K562 (cell line): Measurements from ENCODE around the gene DSCAM. TPM values are rescaled to one million over a fixed set of nuclear protein-coding genes. Genes with fewer than 3 reads are reported as not detected.

Experiments
- ATAC-seq: fragments of 200-7000 bp; cut with Tn5 transposase; 3 replicates; pipeline ENCODE4 v1.9.1; 2020; ENCODE audit warnings: moderate library complexity
- BruUV-seq: library from RNA; stranded (reverse); fragments of 400-500 nt; replicated peaks from 2 replicates; lab custom pipeline; 2021; lab: Mats Ljungman, UMichigan
- CTCF ChIA-PET: fragments of 300-600 bp; formaldehyde crosslinking; extraction: SDS; loops from one replicate; lab custom pipeline; 2021; ENCODE audit warnings: low intra/inter-chr PET ratio; lab: Yijun Ruan, JAX
- POLR2A ChIA-PET: fragments of 300-600, 350-650 bp; sonication (Branson Sonifier 250); formaldehyde crosslinking; extraction: SDS; loops from one replicate; lab custom pipeline; 2021; ENCODE audit warnings: antibody characterized with exemption, inconsistent platforms; lab: Yijun Ruan, JAX
- DNase-seq, 4 experiments: peaks; one replicate each; pipeline versions ENCODE4 v3.0.0 to v3.0.0-alpha.2; 2011 to 2018; ENCODE audit warnings: low spot score in 3 of 4, mixed read lengths in 3 of 4; ENCODE audit errors: extremely low read depth in 1 of 4
- FAIRE-seq: peaks from 2 replicates; lab custom pipeline; 2011; peaks lifted over from hg19 to GRCh38; lab: Jason Lieb, UNC
- H2AFZ ChIP-seq: 2 replicates; pipeline ENCODE4 v1.6.0; 2011; ENCODE audit warnings: low read depth, low read length, control low read depth, inconsistent platforms
- H3K27ac ChIP-seq: fragments of 200-600 bp; 3 replicates; pipeline ENCODE4 v1.8.0; 2011; ENCODE audit warnings: low read depth, mild to moderate bottlenecking, control low read depth, inconsistent platforms, low read length, moderate library complexity, mixed read lengths; ENCODE audit errors: extremely low read depth
- H3K27me3 ChIP-seq, 2 experiments: fragments of 300-600 bp in 1 of 2; 2 replicates in 1 of 2; 3 replicates in 1 of 2; pipeline versions ENCODE4 v1.6.0 to v1.8.0; 2011; ENCODE audit warnings: inconsistent platforms in 2 of 2, low read length in 2 of 2, mild to moderate bottlenecking in 1 of 2, mixed read lengths in 1 of 2, moderate library complexity in 1 of 2; ENCODE audit not compliant: control insufficient read depth in 2 of 2, insufficient read depth in 2 of 2
- H3K36me3 ChIP-seq: fragments of 300-600 bp; 3 replicates; pipeline ENCODE4 v1.8.0; 2011; ENCODE audit warnings: mild to moderate bottlenecking, low read length, inconsistent platforms; ENCODE audit not compliant: control insufficient read depth, insufficient read depth
- H3K4me1 ChIP-seq, 2 experiments: fragments of 200-600 bp in 1 of 2; replicated peaks in 1 of 2; 2 replicates in 1 of 2; 3 replicates in 1 of 2; pipeline versions ENCODE4 v1.5.1 to v1.8.0; 2011; ENCODE audit warnings: inconsistent platforms in 2 of 2, low read length in 2 of 2, mild to moderate bottlenecking in 1 of 2, mixed read lengths in 1 of 2, moderate library complexity in 1 of 2; ENCODE audit not compliant: control insufficient read depth in 2 of 2, insufficient read depth in 2 of 2
- H3K4me2 ChIP-seq: 2 replicates; pipeline ENCODE4 v1.6.1; 2011; ENCODE audit warnings: low read length, control low read depth, inconsistent platforms, mixed read lengths; ENCODE audit not compliant: insufficient read depth
- H3K4me3 ChIP-seq: fragments of 200-600 bp; sonication (generic), shearing (Covaris generic); 2 replicates; pipeline ENCODE4 v1.5.1; 2016; ENCODE audit warnings: control low read depth, inconsistent platforms
- H3K79me2 ChIP-seq: fragments of 200-600 bp; 3 replicates; pipeline ENCODE4 v1.8.0; 2011; ENCODE audit warnings: low read length, inconsistent platforms; ENCODE audit not compliant: control insufficient read depth, insufficient read depth
- H3K9ac ChIP-seq, 2 experiments: 2 replicates each; pipeline versions ENCODE4 v1.6.0 to v1.6.1; 2011; ENCODE audit warnings: low read depth in 2 of 2, low read length in 2 of 2, control low read depth in 1 of 2, inconsistent platforms in 1 of 2, mild to moderate bottlenecking in 1 of 2, mixed read lengths in 1 of 2; ENCODE audit not compliant: insufficient read depth in 1 of 2
- H3K9me1 ChIP-seq: one replicate; pipeline ENCODE4 v1.6.0; 2011; ENCODE audit warnings: inconsistent platforms, mild to moderate bottlenecking, low read length, moderate library complexity; ENCODE audit not compliant: control insufficient read depth, insufficient read depth
- H3K9me3 ChIP-seq: replicated peaks from 2 replicates; pipeline ENCODE4 v1.5.1; 2011; ENCODE audit warnings: low read depth, low read length, inconsistent platforms; ENCODE audit not compliant: control insufficient read depth, insufficient read depth
- H4K20me1 ChIP-seq: replicated peaks from 2 replicates; pipeline ENCODE4 v1.6.1; 2011; ENCODE audit warnings: low read length, inconsistent platforms, mixed read lengths; ENCODE audit not compliant: control insufficient read depth, insufficient read depth
- BMI1 ChIP-seq: fragments of 150-350 bp; IDR thresholded peaks from 2 replicates; pipeline ENCODE4 v1.6.1; 2014; ENCODE audit warnings: low read length
- CBX2 ChIP-seq: fragments of 200-600 bp; sonication (generic); IDR thresholded peaks from one replicate; pipeline ENCODE4 v1.6.1; 2012; ENCODE audit warnings: mild to moderate bottlenecking, low read length, inconsistent platforms; ENCODE audit not compliant: insufficient read depth, poor library complexity, severe bottlenecking
- CEBPG ChIP-seq, 3 experiments: fragments of 200-800 bp in 1 of 3; sonication (Bioruptor generic) in 1 of 3; sonication (generic) in 1 of 3; formaldehyde crosslinking in 1 of 3; IDR thresholded peaks in 2 of 3; conservative IDR thresholded peaks in 1 of 3; 2 replicates each; pipeline versions ENCODE4 v1.6.1 to v1.8.0; 2016 to 2022; ENCODE audit warnings: missing compliant biosample characterization in 2 of 3, missing genetic modification characterization in 2 of 3, mild to moderate bottlenecking in 1 of 3, missing genetic modification reagents in 1 of 3
- ERF ChIP-seq: fragments of 450-650 bp; formaldehyde crosslinking; IDR thresholded peaks from 2 replicates; pipeline ENCODE4 v1.4.0; 2020; ENCODE audit warnings: mild to moderate bottlenecking, mixed read lengths
- RUNX1 ChIP-seq: sonication (generic); IDR thresholded peaks from 2 replicates; pipeline ENCODE4 v1.6.1; 2016; ENCODE audit warnings: antibody characterized with exemption, low read depth
- SMARCC2 ChIP-seq: fragments of 450-650 bp; IDR thresholded peaks from 2 replicates; pipeline ENCODE4 v1.6.1; 2017; ENCODE audit warnings: antibody characterized with exemption, moderate library complexity, mild to moderate bottlenecking, low read depth
- TAF7 ChIP-seq: fragments of 450-650 bp; IDR thresholded peaks from 2 replicates; pipeline ENCODE4 v1.6.1; 2016; ENCODE audit warnings: missing genetic modification characterization, missing compliant biosample characterization
- ZNF551 ChIP-seq: fragments of 250-450 bp; sonication (Bioruptor Pico); IDR thresholded peaks from 2 replicates; pipeline ENCODE4 v1.5.0; 2021; ENCODE audit warnings: mild to moderate bottlenecking, moderate library complexity
- ZNF699 ChIP-seq: fragments of 250-450 bp; sonication (Bioruptor Pico); IDR thresholded peaks from 2 replicates; pipeline ENCODE4 v1.8.0; 2021; ENCODE audit warnings: mild to moderate bottlenecking, moderate library complexity; ENCODE audit not compliant: insufficient replicate concordance
- in situ Hi-C: fragments of 300-500 bp; cut with MboI; formaldehyde crosslinking; loops from 4 replicates; pipeline ENCODE4 v1.15.0; 2018; ENCODE audit warnings: inconsistent platforms, mixed read lengths
- intact Hi-C: fragments of 100-400 bp; cut with micrococcal nuclease; formaldehyde crosslinking; loops from 2 replicates; pipeline ENCODE4 v1.14.2; 2022
- polyA plus RNA-seq, 8 experiments: library from polyadenylated mRNA; depleted of rRNA in 4 of 8; stranded (reverse) in 5 of 8; unstranded in 3 of 8; fragments of >200 nt; fragmentation: Nextera tagmentation in 2 of 8; fragmentation: Illumina TruSeq in 1 of 8; extraction: Ambion mirVana in 2 of 8; extraction: Trizol in 1 of 8; gene quantifications; 2 replicates each; pipeline versions ENCODE4 v1.2.1 to v1.2.3, GENCODE V29; 2011 to 2014; ENCODE audit warnings: inconsistent platforms in 1 of 8, missing spikeins in 1 of 8
- total RNA-seq, 7 experiments: library from RNA; depleted of rRNA in 6 of 7; stranded (reverse); fragments of >200 nt in 6 of 7; fragmentation: Illumina TruSeq in 2 of 7; extraction: Trizol in 2 of 7; gene quantifications; 2 replicates each; pipeline versions ENCODE4 v1.2.1 to v1.2.3, GENCODE V29; 2011 to 2021; ENCODE audit warnings: low replicate concordance in 1 of 7
- TF ChIP-seq, protein P1 (sequence below), 2 experiments: IDR thresholded peaks; 2 replicates each; pipeline ENCODE4 v1.6.1; 2011; ENCODE audit warnings: borderline replicate concordance in 1 of 2, control low read depth in 1 of 2, low read depth in 1 of 2, low read length in 1 of 2, mild to moderate bottlenecking in 1 of 2, mixed read lengths in 1 of 2, moderate library complexity in 1 of 2; ENCODE audit not compliant: insufficient read depth in 1 of 2, insufficient read length in 1 of 2, poor library complexity in 1 of 2, severe bottlenecking in 1 of 2; ENCODE audit errors: extremely low read depth in 1 of 2

The DSCAM gene
- total and polyA plus RNA-seq, 9 of the 15 experiments (the other 6 are each of a cell fraction or from before 2014, with no cell fraction given) = not detected

DNA sequence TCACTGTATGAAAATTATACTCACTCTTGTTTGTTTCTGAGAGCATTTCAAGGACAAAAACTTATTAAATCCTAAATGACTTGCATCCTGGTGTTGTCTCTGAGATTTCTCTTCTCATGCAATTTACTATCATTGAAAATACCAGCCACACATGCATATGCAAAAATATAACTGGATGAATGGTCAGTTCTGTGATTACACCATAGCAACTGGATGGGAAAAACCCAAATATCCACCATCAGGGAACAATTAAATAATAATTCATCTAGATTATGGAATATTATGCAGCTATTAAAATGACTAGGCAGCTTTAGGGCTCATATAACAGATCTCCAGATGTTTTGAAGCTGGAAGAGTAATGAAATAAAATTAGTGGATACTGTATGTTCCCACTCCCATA lies 11.6 kb upstream of the DSCAM start:
- Histone ChIP-seq H3K79me2 (no peaks in the 10 kb centered on the region), H3K27ac (no peak overlapping the region), H3K9ac (no peak overlapping the region), H3K4me2 (no peak overlapping the region), H3K27me3 (no peaks in the 10 kb centered on the region), H3K36me3 (no peaks in the 10 kb centered on the region), H3K9me1 (no peaks in the 10 kb centered on the region), H4K20me1 (no peaks in the 10 kb centered on the region), H3K4me1 (no peaks in the 10 kb centered on the region), H2AFZ (no peak overlapping the region), H3K9me3 (no peaks in the 10 kb centered on the region; the same call in 1 of the 2 replicates), H3K4me3 (no peak overlapping the region)
- FAIRE-seq = no peak
- ChIA-PET CTCF (no interaction called here), POLR2A (no interaction called here)
- no peak for DNase-seq
- no peak for ATAC-seq
- intact Hi-C loops (no loop called here), in situ Hi-C loops (no loop called here)
- no TSS peak for BruUV-seq
- no peak for TF ChIP-seq RUNX1
- TF ChIP-seq TAF7 (tag) = no peak
- no peak for TF ChIP-seq ERF (CRISPR knock-in tag)
- TF ChIP-seq, protein P1, sequence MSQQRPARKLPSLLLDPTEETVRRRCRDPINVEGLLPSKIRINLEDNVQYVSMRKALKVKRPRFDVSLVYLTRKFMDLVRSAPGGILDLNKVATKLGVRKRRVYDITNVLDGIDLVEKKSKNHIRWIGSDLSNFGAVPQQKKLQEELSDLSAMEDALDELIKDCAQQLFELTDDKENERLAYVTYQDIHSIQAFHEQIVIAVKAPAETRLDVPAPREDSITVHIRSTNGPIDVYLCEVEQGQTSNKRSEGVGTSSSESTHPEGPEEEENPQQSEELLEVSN (IDR thresholded peaks at IDR 0.05; ENCODE audit: borderline replicate concordance in 1 of 2, extremely low read depth in 1 of 2, insufficient read depth in 1 of 2, insufficient read length in 1 of 2, low read depth in 1 of 2, low read length in 1 of 2, poor library complexity in 1 of 2, severe bottlenecking in 1 of 2) = no peak
- TF ChIP-seq ZNF699 = no peak
- no peak for TF ChIP-seq CEBPG (CRISPR knock-in tag; IDR thresholded peaks at IDR 0.05)
- no peak for TF ChIP-seq CEBPG (tag; conservative IDR thresholded peaks at IDR 0.05 in 1 of 2, IDR thresholded peaks at IDR 0.05 in 1 of 2)
- no peak for TF ChIP-seq BMI1
- TF ChIP-seq ZNF551 = no peak
- TF ChIP-seq SMARCC2 = no peak
- TF ChIP-seq CBX2 = no peak
